SH-SY5Y (cell line): ENCODE data around the gene RPA4.

Experiments
- GATA2 ChIP-seq: IDR thresholded peaks from 2 replicates; pipeline ENCODE4 v1.6.1; 2011; ENCODE audit warnings: mild to moderate bottlenecking, low read depth, low read length
- GATA3 ChIP-seq: IDR thresholded peaks from 2 replicates; pipeline ENCODE4 v1.6.1; 2011; ENCODE audit warnings: low read depth, mild to moderate bottlenecking, low read length, moderate library complexity

RPA4 gene, protein sequence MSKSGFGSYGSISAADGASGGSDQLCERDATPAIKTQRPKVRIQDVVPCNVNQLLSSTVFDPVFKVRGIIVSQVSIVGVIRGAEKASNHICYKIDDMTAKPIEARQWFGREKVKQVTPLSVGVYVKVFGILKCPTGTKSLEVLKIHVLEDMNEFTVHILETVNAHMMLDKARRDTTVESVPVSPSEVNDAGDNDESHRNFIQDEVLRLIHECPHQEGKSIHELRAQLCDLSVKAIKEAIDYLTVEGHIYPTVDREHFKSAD

GRCh38 chrX:96883608-96884007, at the start of gene RPA4:
TSS of gene RPA4 (plus strand) at chrX:96883908. CDS start at chrX:96884311, 403 bp downstream.
- TF ChIP-seq GATA2 (no peak), GATA3 (no peak)

DNA sequence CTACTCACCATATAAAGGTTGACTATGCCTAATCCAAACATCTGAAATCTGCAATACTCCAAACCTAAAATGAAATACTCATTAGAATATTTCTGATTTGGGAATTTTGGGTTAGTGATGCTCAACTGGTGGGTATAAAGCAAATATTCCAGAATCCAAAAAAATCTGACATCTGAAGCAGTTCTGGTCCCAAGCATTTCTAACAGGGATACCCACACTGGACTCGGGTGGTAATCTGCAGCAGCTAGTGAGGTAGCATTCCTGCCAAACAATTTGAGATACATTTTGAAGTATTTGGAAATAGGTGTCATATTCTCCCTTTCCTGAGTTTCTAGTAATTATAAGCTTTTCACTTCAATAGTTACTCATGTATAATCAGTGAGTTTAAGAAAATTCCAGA, 49.6 kb upstream of the RPA4 start:
- TF ChIP-seq GATA3 (no peak), GATA2 (no peak)

- TF ChIP-seq GATA2 (no peak), GATA3 (no peak)
These were observed 47.9 kb upstream of the RPA4 start for GRCh38 chrX:96835660-96836289.

DNA sequence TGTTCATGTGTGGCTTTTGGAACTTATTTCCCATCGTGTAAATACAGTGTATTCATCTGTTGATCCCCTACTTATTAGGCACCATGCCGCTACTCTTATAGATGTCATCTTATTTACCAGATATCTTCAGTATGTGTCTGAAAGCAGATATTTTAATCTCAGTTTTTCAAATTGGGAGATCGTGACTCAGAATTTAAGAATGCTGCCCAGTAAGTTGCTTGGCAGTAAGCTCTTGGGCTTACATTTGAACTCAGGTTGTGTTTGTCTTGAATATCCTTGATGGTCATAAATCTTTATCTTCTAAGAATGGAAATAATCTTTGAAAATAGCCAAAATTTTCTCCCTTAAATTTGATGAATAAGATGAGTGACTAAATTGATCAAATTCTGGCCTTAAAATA, 45.9 kb upstream of the RPA4 start:
- TF ChIP-seq GATA3 (no peak), GATA2 (no peak)

DNA sequence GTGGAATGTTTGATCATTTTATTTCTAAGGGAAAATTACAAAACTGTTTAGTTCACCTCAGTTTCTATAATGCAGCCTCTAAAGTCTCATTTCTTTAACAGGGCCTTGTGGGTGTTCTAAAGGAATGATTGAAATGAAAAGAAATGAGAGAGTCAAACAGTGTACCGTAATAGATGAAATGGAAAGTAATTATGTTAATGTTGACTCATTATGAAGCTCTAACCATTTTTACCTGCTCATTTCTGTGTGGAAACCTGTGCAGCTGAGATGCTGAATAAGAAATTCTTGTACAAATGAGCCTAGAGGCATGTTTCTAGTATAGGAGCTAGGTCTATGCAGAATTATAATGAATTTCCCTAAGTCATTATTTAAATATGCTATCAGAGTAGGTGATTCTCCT, 45.2 kb upstream of the RPA4 start:
- TF ChIP-seq GATA3 (no peak), GATA2 (no peak)

GRCh38 chrX:96841325-96841724, 42.4 kb upstream of the RPA4 start:
- TF ChIP-seq GATA2: no peak
- no peak for TF ChIP-seq GATA3

DNA sequence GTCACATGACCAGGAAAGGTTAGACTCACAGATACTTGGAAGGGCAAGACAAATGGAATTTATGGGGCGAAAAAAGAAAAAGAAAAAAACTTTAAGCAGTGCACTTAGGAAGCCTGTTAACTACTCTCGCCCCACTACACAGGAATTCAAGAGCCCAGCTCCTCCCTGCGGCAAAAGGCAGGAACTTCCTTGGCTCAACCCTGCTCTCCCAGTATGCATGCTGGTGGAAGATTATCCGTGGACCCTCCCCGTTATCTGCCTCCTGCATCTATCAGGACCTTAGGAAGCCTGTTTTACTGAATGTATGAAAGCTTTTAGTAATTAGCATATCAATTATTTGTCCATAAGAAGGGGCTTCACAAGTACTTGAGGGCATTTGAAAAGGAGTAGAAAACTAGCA, 40.1 kb upstream of the RPA4 start:
- TF ChIP-seq GATA3 (no peak), GATA2 (no peak)

DNA sequence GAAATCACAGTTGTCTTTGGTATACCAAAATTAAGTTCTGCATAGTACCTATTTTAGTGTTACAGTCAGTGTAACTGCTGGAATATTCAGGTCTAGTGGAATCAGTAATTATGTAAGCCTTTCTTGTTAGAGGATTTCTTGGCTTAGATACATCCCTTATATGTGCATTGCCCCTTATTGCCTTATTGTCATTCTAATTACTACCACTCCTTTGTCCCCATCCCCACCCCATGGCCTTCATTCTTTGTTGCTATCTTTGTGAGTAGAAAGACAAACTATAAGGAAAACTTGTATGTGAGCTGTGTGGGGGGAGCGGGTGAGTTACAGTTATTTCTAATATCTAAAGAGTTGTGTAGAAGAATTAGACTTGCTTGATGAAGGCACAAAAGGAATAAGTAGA, 36.9 kb upstream of the RPA4 start:
- TF ChIP-seq GATA2 (no peak), GATA3 (no peak)

GRCh38 chrX:96861218-96861617, 22.5 kb upstream of the RPA4 start:
- TF ChIP-seq GATA2 (no peak), GATA3 (no peak)

DNA sequence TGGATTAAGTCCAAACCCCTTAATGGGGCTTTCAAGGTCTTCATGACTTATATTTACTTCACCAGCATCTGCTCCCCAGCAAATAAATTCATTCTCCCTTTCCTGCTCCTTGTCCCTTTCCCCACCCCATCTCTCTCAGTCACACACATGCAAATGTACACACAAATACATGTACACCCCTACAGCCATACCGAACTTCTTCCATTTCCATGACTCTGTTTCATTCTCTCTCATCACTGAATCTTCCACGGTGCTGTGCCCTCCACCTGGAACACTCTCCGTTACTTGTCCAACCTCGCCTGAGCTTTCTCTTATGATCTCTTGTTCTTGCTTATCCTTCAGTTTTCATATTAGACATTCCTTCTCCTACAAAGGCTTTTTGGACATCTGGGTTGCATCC, 22.0 kb upstream of the RPA4 start:
- no peak for TF ChIP-seq GATA2
- no peak for TF ChIP-seq GATA3

- no peak for TF ChIP-seq GATA3
- TF ChIP-seq GATA2: no peak
These were observed 319 bp downstream of the RPA4 start for GRCh38 chrX:96884027-96884426.

- no peak for TF ChIP-seq GATA2
- TF ChIP-seq GATA3: no peak
These were observed 6.0 kb downstream of the RPA4 start for GRCh38 chrX:96889726-96890125.

DNA sequence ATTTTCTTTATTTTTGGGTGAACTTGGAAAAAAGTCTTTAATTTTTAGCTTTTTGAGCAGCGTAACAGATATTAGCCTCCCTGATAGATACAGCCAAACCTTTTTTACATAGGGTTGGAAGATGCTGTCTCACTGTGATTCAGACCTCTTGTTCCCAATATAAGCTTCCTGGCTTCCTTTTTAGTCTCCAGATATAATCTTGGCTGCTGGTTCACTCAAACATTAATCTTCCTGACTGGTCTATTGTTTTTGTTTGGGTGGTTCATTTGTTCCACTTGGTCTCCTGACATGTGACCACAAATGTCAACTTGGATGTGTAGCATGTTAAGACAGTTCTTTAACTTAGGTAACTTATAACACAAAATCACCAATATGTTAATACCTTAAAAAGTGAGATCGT, 23.0 kb downstream of the RPA4 start:
- TF ChIP-seq GATA2 (no peak), GATA3 (no peak)

- TF ChIP-seq GATA3 (no peak), GATA2 (no peak)
These were observed 24.0 kb downstream of the RPA4 start for GRCh38 chrX:96907516-96908272.

GRCh38 chrX:96909291-96909690, 25.6 kb downstream of the RPA4 start:
- TF ChIP-seq GATA2 (no peak), GATA3 (no peak)
